ENCODE results near the gene CCDC187. TPM values are rescaled to one million over a fixed set of nuclear protein-coding genes. Genes with fewer than 3 reads are reported as not detected.
"Not testable (repeated sequence)": the region's sequence is repeated elsewhere in the genome, so short reads cannot be mapped to it uniquely, and the experiment has no call there.

Gene CCDC187
- total RNA-seq, result under 1 TPM in 1 of 2 experiments, not detected in 1; 0.07 TPM

DNA sequence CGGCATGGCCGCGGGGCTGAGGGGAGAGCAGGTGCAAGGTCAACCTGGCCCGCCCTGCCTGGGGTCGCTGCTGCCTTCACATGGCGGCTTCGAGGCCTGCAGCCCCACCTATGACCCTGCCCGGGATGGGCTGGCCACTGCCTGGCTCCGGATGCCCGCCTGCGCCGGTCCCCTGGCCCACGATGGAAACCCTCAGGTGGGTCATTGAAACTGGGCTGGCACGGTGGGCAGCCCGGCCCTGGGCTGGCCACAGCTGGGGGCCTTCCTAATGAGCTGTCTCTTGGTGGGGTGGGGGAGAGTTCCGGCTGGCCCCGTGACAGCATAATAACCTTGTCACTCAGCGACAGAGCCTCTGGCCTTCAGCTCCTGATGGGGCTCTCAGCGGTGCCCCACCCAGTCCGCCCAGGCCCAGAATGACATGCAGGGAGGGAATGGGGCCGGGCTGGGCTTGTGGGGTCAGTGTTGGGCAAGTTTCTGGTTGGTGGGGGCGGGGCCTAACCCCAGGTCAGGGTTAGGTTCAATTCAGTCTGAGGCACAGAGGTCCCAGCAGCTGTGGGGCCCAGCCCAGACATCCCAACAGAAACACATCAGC, at the start of gene CCDC187:
Gene CCDC187 (minus strand): TSS at position 270 of the 592 bp plus-strand sequence. CDS start 264 bp downstream, at position 6.
- Mint-ChIP-seq H3K4me1 (ENCODE audit: low read depth) (peaks cover 5% of the 10 kb centered on the region), H3K9me3 (no peaks in the 10 kb centered on the region), H3K27me3 (peaks cover 5% of the 10 kb centered on the region), H3K36me3 (ENCODE audit: low read depth) (no peaks in the 10 kb centered on the region), H3K4me3 (no peak within 1 kb of the TSS), H3K27ac (no peak within 1 kb of the TSS)
- DNase-seq (no peak), ATAC-seq (no peak)
- ChIA-PET CTCF (no interaction called here), POLR2A (no interaction called here)
- intact Hi-C loops (cut with micrococcal nuclease), result no loop called here
- TF ChIP-seq, protein P1, sequence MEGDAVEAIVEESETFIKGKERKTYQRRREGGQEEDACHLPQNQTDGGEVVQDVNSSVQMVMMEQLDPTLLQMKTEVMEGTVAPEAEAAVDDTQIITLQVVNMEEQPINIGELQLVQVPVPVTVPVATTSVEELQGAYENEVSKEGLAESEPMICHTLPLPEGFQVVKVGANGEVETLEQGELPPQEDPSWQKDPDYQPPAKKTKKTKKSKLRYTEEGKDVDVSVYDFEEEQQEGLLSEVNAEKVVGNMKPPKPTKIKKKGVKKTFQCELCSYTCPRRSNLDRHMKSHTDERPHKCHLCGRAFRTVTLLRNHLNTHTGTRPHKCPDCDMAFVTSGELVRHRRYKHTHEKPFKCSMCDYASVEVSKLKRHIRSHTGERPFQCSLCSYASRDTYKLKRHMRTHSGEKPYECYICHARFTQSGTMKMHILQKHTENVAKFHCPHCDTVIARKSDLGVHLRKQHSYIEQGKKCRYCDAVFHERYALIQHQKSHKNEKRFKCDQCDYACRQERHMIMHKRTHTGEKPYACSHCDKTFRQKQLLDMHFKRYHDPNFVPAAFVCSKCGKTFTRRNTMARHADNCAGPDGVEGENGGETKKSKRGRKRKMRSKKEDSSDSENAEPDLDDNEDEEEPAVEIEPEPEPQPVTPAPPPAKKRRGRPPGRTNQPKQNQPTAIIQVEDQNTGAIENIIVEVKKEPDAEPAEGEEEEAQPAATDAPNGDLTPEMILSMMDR (IDR thresholded peaks at IDR 0.05), result no peak

DNA sequence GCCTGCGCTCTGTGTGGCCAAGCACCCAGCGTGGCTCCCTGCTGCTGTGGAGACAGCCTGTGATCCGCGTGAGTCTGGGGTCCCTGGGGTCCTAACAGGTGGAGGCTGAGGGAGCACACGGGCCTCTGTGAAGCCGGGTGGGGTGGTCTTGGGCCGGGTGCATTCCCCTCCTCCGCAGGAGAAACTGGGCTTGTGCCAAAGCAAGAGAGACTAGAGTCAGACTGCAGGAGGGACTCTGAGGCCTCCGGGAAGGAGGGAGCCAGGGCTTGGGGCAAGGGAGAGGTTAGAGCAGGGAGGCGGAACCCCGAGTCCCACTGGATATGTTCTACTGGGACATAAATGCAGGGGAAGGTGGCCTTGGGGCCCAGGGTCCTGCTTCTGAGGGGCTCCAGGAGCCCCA, 49.2 kb upstream of the CCDC187 start:
- Mint-ChIP-seq H3K36me3 (ENCODE audit: low read depth) (no peaks in the 10 kb centered on the region), H3K9me3 (no peaks in the 10 kb centered on the region), H3K27me3 (no peaks in the 10 kb centered on the region), H3K4me1 (ENCODE audit: low read depth) (no peaks in the 10 kb centered on the region), H3K4me3 (no peak overlapping the region), H3K27ac (no peak overlapping the region)
- ChIA-PET POLR2A (interaction anchor here (0.9 to 1.5 kb wide), 2 partner anchors 10 to 13 kb away, joined by 3 to 4 read pairs; partner anchors contain the start of gene DNLZ), CTCF (no interaction called here)
- DNase-seq, result no peak
- ATAC-seq, result no peak
- intact Hi-C loops (cut with micrococcal nuclease), result no loop called here
- TF ChIP-seq, protein P1 (IDR thresholded peaks at IDR 0.05), result no peak

DNA sequence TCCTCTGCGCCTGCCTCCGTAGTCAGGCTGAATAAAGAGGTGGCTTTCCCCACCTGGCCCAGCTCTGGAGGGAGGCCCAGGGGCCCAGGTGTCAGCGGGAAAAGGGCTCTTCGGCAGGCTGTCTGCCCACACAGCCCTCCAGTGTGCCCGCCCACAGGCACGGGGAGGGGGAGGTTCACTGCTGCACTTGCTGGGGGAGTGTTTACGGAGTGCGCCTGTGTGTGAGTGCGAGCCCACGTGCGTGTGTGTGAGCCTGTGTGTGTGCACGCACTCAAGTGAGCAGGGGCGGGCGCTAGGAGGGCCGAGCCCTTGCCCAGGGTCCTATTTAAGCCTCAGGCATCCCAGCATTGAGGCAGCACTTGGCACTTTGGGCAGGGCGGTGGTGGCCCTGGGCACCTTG, 48.8 kb upstream of the CCDC187 start:
- no peak for ATAC-seq
- intact Hi-C loops (cut with micrococcal nuclease), result no loop called here
- Mint-ChIP-seq H3K27ac (no peak overlapping the region), H3K9me3 (no peaks in the 10 kb centered on the region), H3K27me3 (no peaks in the 10 kb centered on the region), H3K4me3 (no peak overlapping the region), H3K4me1 (ENCODE audit: low read depth) (no peaks in the 10 kb centered on the region), H3K36me3 (ENCODE audit: low read depth) (no peaks in the 10 kb centered on the region)
- TF ChIP-seq, protein P1 (IDR thresholded peaks at IDR 0.05), result no peak
- POLR2A ChIA-PET, result no interaction called here
- CTCF ChIA-PET, result no interaction called here
- no peak for DNase-seq

DNA sequence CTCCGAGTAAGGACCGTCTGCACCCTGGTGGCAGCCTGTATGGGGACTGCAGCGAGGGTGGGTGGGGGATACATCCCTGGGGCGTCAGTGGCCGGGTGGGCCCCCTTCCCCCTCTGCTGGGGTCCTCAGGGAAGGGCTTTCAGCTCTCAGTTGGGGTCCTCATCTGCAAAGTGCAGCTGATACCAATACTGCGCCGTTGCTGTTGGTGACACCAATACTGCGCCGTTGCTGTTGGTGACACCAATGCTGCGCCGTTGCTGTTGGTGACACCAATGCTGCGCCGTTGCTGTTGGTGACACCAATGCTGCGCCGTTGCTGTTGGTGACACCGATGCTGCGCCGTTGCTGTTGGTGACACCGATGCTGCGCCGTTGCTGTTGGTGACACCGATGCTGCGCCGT, 48.0 kb upstream of the CCDC187 start:
- POLR2A ChIA-PET, result interaction anchor here (1.1 to 1.3 kb wide), 2 partner anchors 11 to 17 kb away, joined by 3 to 4 read pairs; partner anchors contain the start of gene DNLZ
- H3K27me3 Mint-ChIP-seq; H3K4me1 Mint-ChIP-seq (ENCODE audit: low read depth); CTCF ChIA-PET; H3K4me3 Mint-ChIP-seq; ATAC-seq; DNase-seq; intact Hi-C loops (cut with micrococcal nuclease); H3K27ac Mint-ChIP-seq; H3K9me3 Mint-ChIP-seq; H3K36me3 Mint-ChIP-seq (ENCODE audit: low read depth): not testable (repeated sequence)

- ChIA-PET POLR2A (interaction anchor here (1.1 to 1.3 kb wide), 2 partner anchors 12 to 17 kb away, joined by 3 to 4 read pairs; partner anchors contain the start of gene DNLZ), CTCF (no interaction called here)
- no peaks in the 10 kb centered on the region for H3K27me3 Mint-ChIP-seq
These were observed 47.4 kb upstream of the CCDC187 start for GRCh38 chr9:136351252-136351800.

More at GRCh38 chr9:136351252-136351800, 47.4 kb upstream of the CCDC187 start:
- no peak for ATAC-seq
- Mint-ChIP-seq H3K27ac (no peak overlapping the region), H3K4me1 (ENCODE audit: low read depth) (no peaks in the 10 kb centered on the region), H3K36me3 (ENCODE audit: low read depth) (no peaks in the 10 kb centered on the region), H3K9me3 (no peaks in the 10 kb centered on the region), H3K4me3 (no peak overlapping the region)
- no peak for DNase-seq
- intact Hi-C loops (cut with micrococcal nuclease), result no loop called here
- TF ChIP-seq, protein P1 (IDR thresholded peaks at IDR 0.05), result no peak
